K562 (cell line): ENCODE measurements around the gene SERTAD2. TPM values are rescaled to one million over a fixed set of nuclear protein-coding genes. Genes with fewer than 3 reads are reported as not detected.
A peak's percentile ranks its signal among the peaks of the same experiment; 100 is the strongest.

Source experiments
- BMI1 ChIP-seq: fragments of 150-350 bp; IDR thresholded peaks from 2 replicates; pipeline ENCODE4 v1.6.1; 2014; ENCODE audit warnings: low read length
- CBX3 ChIP-seq, 2 experiments: IDR thresholded peaks; 1 replicate in 1 of 2; 2 replicates in 1 of 2; pipeline ENCODE4 v1.6.1; 2012; ENCODE audit warnings: inconsistent platforms in 2 of 2, low read length in 2 of 2, borderline replicate concordance in 1 of 2, control low read depth in 1 of 2
- CCAR2 ChIP-seq: fragments of 200-400 bp; formaldehyde crosslinking; IDR thresholded peaks from 2 replicates; pipeline ENCODE4 v1.6.1; 2017; ENCODE audit warnings: mild to moderate bottlenecking, low read depth, low read length
- CEBPB ChIP-seq: fragments of 450-650 bp; IDR thresholded peaks from 2 replicates; pipeline ENCODE4 v1.6.1; 2016; ENCODE audit warnings: missing genetic modification characterization, missing compliant biosample characterization
- CREB1 ChIP-seq, 2 experiments: sonication (generic) in 1 of 2; formaldehyde crosslinking in 1 of 2; IDR thresholded peaks; 2 replicates each; pipeline versions ENCODE4 v1.6.1 to v1.8.0; 2012 to 2022; ENCODE audit warnings: inconsistent platforms in 1 of 2, mild to moderate bottlenecking in 1 of 2, missing genetic modification reagents in 1 of 2, moderate library complexity in 1 of 2
- HEY1 ChIP-seq: fragments of 250-450 bp; sonication (Bioruptor Pico); IDR thresholded peaks from 2 replicates; pipeline ENCODE4 v1.5.0; 2020; ENCODE audit warnings: mild to moderate bottlenecking, moderate library complexity, borderline replicate concordance
- LEF1 ChIP-seq: fragments of 450-650 bp; IDR thresholded peaks from 2 replicates; pipeline ENCODE4 v1.6.1; 2016; ENCODE audit warnings: mild to moderate bottlenecking
- MLLT1 ChIP-seq, 2 experiments: fragments of 450-650 bp; IDR thresholded peaks; 2 replicates each; pipeline ENCODE4 v1.6.1; 2016
- NCOA1 ChIP-seq: fragments of 450-650 bp; IDR thresholded peaks from 2 replicates; pipeline ENCODE4 v1.6.1; 2016; ENCODE audit warnings: low read depth
- NFXL1 ChIP-seq: fragments of 450-650 bp; formaldehyde crosslinking; IDR thresholded peaks from 2 replicates; pipeline ENCODE4 v1.4.0; 2021; ENCODE audit warnings: mild to moderate bottlenecking
- WHSC1 ChIP-seq: IDR thresholded peaks from one replicate; pipeline ENCODE4 v1.6.1; 2012; ENCODE audit warnings: low read length, control low read depth, inconsistent platforms
- ZNF217 ChIP-seq: sonication (generic); formaldehyde crosslinking; IDR thresholded peaks from 2 replicates; pipeline ENCODE4 v1.8.0; 2022; ENCODE audit warnings: mild to moderate bottlenecking, missing genetic modification reagents
- ZNF263 ChIP-seq: sonication (generic); formaldehyde crosslinking; IDR thresholded peaks from 2 replicates; pipeline ENCODE4 v1.8.0; 2022; ENCODE audit warnings: mild to moderate bottlenecking, missing genetic modification reagents, borderline replicate concordance
- ZNF274 ChIP-seq: IDR thresholded peaks from 2 replicates; pipeline ENCODE4 v1.6.1; 2011; ENCODE audit warnings: low read depth, mild to moderate bottlenecking, low read length, moderate library complexity, borderline replicate concordance
- ZNF311 ChIP-seq: fragments of 250-450 bp; sonication (Bioruptor Pico); IDR thresholded peaks from 2 replicates; pipeline ENCODE4 v1.4.0; 2020; ENCODE audit warnings: mild to moderate bottlenecking, moderate library complexity
- ZNF407 ChIP-seq: fragments of 450-650 bp; IDR thresholded peaks from 2 replicates; pipeline ENCODE4 v1.6.1; 2016; ENCODE audit warnings: low read depth
- polyA plus RNA-seq, 8 experiments: library from polyadenylated mRNA; depleted of rRNA in 4 of 8; stranded (reverse) in 5 of 8; unstranded in 3 of 8; fragments of >200 nt; fragmentation: Nextera tagmentation in 2 of 8; fragmentation: Illumina TruSeq in 1 of 8; extraction: Ambion mirVana in 2 of 8; extraction: Trizol in 1 of 8; gene quantifications; 2 replicates each; pipeline versions ENCODE4 v1.2.1 to v1.2.3, GENCODE V29; 2011 to 2014; ENCODE audit warnings: inconsistent platforms in 1 of 8, missing spikeins in 1 of 8
- total RNA-seq, 7 experiments: library from RNA; depleted of rRNA in 6 of 7; stranded (reverse); fragments of >200 nt in 6 of 7; fragmentation: Illumina TruSeq in 2 of 7; extraction: Trizol in 2 of 7; gene quantifications; 2 replicates each; pipeline versions ENCODE4 v1.2.1 to v1.2.3, GENCODE V29; 2011 to 2021; ENCODE audit warnings: low replicate concordance in 1 of 7
- TF ChIP-seq, protein P1 (sequence below), 2 experiments: fragments of 450-650 bp in 1 of 2; sonication (generic) in 1 of 2; formaldehyde crosslinking; conservative IDR thresholded peaks; 2 replicates each; pipeline versions ENCODE4 v1.4.0 to v1.8.1; 2020 to 2022; ENCODE audit warnings: mild to moderate bottlenecking in 1 of 2, missing genetic modification reagents in 1 of 2

The SERTAD2 gene
- total and polyA plus RNA-seq, 9 of the 15 experiments (the other 6 are each of a cell fraction or from before 2014, with no cell fraction given): 3.0 to 12.5 (median 6.1) TPM

DNA sequence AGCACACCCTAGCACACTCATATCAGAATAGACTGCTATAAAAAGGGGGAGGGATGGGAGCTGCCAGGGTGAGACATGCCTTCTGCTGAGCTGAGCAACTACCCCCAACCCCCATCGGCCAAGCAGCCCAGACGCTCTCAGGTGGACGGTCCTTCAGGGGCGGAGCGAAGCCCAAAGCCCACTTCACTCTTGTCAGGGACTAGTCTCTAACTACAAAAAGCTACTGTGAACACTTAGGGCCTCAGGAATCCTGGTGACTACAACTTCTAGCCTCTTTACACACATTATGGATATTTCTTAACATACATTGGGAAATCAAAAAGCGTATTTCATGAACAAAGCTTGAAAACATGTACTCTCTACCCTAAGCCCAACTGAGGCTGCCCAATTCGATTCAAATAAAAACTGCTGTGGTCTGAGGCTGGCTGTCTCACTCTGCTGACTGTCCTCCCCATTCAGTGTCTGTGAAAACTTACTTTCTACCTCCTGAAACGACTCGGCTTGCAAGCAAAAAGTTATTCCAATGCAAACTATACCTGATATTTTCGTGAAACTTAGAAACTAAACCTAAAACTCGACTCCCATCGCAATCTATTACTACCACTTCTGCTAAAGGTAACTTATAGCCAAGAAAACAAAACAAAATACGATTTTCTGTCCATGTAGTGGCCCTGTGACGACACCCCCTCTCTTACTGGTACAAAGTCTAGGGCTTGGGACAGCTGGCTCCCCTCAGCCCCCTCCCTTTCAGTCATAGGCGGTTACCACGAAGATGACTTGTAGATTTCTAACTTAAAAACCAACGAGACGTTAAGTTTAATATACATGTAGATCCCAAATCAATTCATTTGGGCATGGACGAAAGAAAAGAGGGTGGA, 1.2 kb downstream of the SERTAD2 start (continued):
- TF ChIP-seq ZNF407 (no peak), CREB1 (IDR thresholded peaks at IDR 0.05) (no peak), CREB1 (CRISPR knock-in tag; IDR thresholded peaks at IDR 0.05) (peak; percentile 27; the same call in 1 of the 2 replicates), BMI1 (no peak), NFXL1 (CRISPR knock-in tag) (no peak), CBX3 (IDR thresholded peaks at IDR 0.05; ENCODE audit: borderline replicate concordance in 1 of 2, low read length in 2 of 2) (no peak), LEF1 (no peak), CEBPB (tag) (no peak), HEY1 (CRISPR knock-in tag) (no peak), ZNF274 (no peak), WHSC1 (no peak), CCAR2 (no peak), NCOA1 (no peak), ZNF217 (CRISPR knock-in tag) (no peak), ZNF263 (CRISPR knock-in tag) (no peak), MLLT1 (IDR thresholded peaks at IDR 0.05) (peak in 1 of 2 experiments; percentile 15; a peak in 1 of 4 replicates), ZNF311 (no peak)
- TF ChIP-seq, protein P1, sequence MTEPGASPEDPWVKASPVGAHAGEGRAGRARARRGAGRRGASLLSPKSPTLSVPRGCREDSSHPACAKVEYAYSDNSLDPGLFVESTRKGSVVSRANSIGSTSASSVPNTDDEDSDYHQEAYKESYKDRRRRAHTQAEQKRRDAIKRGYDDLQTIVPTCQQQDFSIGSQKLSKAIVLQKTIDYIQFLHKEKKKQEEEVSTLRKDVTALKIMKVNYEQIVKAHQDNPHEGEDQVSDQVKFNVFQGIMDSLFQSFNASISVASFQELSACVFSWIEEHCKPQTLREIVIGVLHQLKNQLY (CRISPR knock-in tag; conservative IDR thresholded peaks at IDR 0.05): no peak
